OCI-LY3 (cell line): ENCODE results near the gene HSPA12B.

Experiments
- H2AFZ ChIP-seq: fragments of 200-600, 300-600 bp; shearing (Covaris generic); 2 replicates; pipeline ENCODE4 v1.6.0; 2014; ENCODE audit warnings: antibody characterized with exemption, low read depth, low read length
- H3K27ac ChIP-seq: fragments of 200-600, 300-600 bp; sonication (generic); 2 replicates; pipeline ENCODE4 v1.5.1; 2014; ENCODE audit warnings: mild to moderate bottlenecking, low read length, moderate library complexity, mixed read lengths
- H3K27me3 ChIP-seq: fragments of 200-600, 300-600 bp; sonication (generic); 2 replicates; pipeline ENCODE4 v1.6.1; 2014; ENCODE audit warnings: low read depth, low read length, mixed read lengths
- H3K36me3 ChIP-seq: fragments of 200-600, 300-600 bp; sonication (generic); replicated peaks from 2 replicates; pipeline ENCODE3; 2014; ENCODE audit warnings: low read depth, low read length, mixed read lengths
- H3K4me1 ChIP-seq: fragments of 300-600, 200-600 bp; sonication (generic); 2 replicates; pipeline ENCODE4 v1.6.1; 2014; ENCODE audit warnings: low read length, mixed read lengths
- H3K4me2 ChIP-seq: fragments of 200-600, 300-600 bp; sonication (generic); 2 replicates; pipeline ENCODE4 v1.6.1; 2014; ENCODE audit warnings: low read length, mixed read lengths
- H3K4me3 ChIP-seq: fragments of 300-600, 200-600 bp; sonication (generic); 2 replicates; pipeline ENCODE4 v1.5.1; 2014; ENCODE audit warnings: antibody characterized with exemption, mild to moderate bottlenecking, low read length, moderate library complexity
- H3K79me2 ChIP-seq: fragments of 300-600, 200-600 bp; shearing (Covaris generic); 2 replicates; pipeline ENCODE4 v1.6.1; 2014; ENCODE audit warnings: mild to moderate bottlenecking, low read length, mixed read lengths
- H3K9ac ChIP-seq: fragments of 300-600, 200-600 bp; shearing (Covaris generic); 2 replicates; pipeline ENCODE4 v1.6.0; 2014; ENCODE audit warnings: mild to moderate bottlenecking, low read length, moderate library complexity
- H3K9me3 ChIP-seq: fragments of 200-600, 300-600 bp; shearing (Covaris generic); 2 replicates; pipeline ENCODE4 v1.6.1; 2014; ENCODE audit warnings: low read length, mixed read lengths; ENCODE audit not compliant: insufficient read depth
- H4K20me1 ChIP-seq: fragments of 200-600, 300-600 bp; sonication (generic); 2 replicates; pipeline ENCODE4 v1.6.1; 2016; ENCODE audit warnings: low read length, mixed read lengths; ENCODE audit not compliant: insufficient read depth
- CTCF ChIP-seq: fragments of 200-600, 300-600 bp; sonication (generic); IDR thresholded peaks from 2 replicates; pipeline ENCODE4 v1.5.1; 2014; ENCODE audit warnings: antibody characterized with exemption, low read length, low read depth
- EZH2phosphoT487 ChIP-seq: fragments of 200-600 bp; shearing (Covaris generic); IDR thresholded peaks from 2 replicates; pipeline ENCODE4 v1.6.1; 2018; ENCODE audit warnings: antibody characterized with exemption, mixed run types, low read depth

The HSPA12B gene

DNA sequence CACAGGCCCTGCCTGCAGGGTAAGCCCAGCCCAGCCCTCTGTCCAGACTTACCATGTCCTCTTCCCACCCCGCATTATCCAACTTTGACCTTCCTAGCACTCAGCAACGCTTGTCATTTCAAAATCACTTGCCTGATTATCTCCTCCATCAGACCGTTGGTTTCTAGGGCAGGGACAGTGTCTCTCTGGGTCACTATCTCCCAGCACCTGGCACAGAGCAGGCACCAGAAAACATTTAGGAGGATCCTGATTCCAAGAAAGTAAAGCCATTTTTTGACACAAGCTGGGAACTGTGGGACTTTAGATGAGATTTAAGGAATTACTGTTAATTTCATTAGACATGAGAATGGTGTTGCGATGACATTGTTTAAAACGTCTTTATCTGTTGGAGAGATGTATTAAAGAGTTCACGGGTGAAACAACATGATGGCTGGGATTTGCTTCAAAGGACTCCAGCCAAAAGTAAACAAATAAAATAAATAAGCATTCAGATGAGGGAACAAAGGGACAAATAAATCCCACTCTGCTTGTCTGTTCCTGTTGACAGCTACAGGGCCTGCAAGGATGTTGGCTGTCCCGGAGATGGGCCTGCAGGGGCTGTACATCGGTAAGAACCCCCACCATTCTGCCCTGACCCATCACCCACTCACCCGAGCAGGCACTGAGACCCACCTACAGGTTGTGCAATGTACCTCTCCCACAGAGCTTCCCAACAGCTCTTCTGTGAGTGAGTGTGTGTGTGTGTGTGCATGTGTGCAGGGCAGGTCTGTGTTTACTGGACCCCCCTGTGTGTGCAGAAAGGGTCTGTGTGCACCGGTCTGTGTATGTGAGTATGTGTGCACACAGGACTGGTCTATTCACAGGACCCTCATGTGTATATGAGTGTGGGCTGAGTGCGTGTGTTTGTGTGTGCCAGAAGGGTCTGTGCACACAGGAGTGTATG is 5.9 kb downstream of the HSPA12B start:
- Histone ChIP-seq H3K9ac (no peak overlapping the region), H4K20me1 (no peaks in the 10 kb centered on the region), H3K9me3 (no peaks in the 10 kb centered on the region), H3K79me2 (no peaks in the 10 kb centered on the region), H2AFZ (no peak overlapping the region), H3K4me1 (no peaks in the 10 kb centered on the region), H3K36me3 (no peaks in the 10 kb centered on the region), H3K4me3 (no peak overlapping the region), H3K27me3 (no peaks in the 10 kb centered on the region), H3K27ac (no peak overlapping the region), H3K4me2 (no peak overlapping the region)
- no peak for TF ChIP-seq CTCF
- TF ChIP-seq EZH2phosphoT487, result no peak

DNA sequence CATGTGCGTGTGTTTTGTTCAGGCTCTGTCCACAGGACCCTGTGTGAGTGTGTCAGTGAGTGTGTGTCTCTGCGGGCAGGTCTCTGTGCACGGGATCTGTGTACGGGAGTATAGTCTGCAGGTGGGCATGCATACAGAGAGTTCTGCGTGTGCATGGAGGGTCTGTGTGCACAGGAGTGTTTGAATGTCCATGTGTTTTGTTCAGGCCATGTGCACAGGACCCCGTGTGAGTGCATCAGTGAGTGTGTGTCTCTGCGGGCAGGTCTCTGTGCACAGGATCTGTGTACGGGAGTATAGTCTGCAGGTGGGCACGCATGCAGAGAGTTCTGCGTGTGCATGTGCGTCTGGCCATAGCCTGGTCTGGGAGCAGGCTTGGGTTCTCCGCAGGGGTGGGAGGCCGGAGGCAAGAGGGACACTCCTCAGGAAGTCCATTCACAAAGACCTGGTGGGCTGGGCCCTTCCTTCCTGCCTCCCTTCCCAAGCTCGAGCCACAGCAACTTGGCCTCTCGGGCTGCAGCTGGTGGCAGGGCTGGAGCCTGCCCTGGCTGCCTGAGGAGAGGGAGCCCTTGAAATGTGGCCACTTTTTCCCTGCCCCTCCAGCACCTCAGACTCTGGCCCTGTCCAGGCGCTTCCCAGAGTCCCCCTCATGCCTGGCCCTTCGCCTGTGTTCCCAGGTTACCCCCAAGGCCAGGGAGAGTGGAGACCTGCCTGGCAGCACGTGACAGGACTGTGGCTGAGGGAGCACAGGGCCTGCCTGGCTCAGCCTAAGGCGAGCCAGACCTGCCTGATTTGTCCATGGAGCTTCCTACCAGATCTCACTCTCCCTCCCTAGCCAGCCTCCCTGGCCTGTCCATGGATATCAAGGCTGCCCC is 6.8 kb downstream of the HSPA12B start:
- Histone ChIP-seq H3K9ac (no peak overlapping the region), H3K27me3 (0 out of 2 replicates have a peak, but pooled peaks cover 1% of the 10 kb centered on the region), H3K4me3 (no peak overlapping the region), H3K4me2 (no peak overlapping the region), H4K20me1 (no peaks in the 10 kb centered on the region), H3K9me3 (no peaks in the 10 kb centered on the region), H3K27ac (no peak overlapping the region), H3K36me3 (no peaks in the 10 kb centered on the region), H2AFZ (no peak overlapping the region), H3K79me2 (no peaks in the 10 kb centered on the region), H3K4me1 (no peaks in the 10 kb centered on the region)
- no peak for TF ChIP-seq CTCF
- TF ChIP-seq EZH2phosphoT487, result no peak

GRCh38 chr20:3739926-3740451 is 7.5 kb downstream of the HSPA12B start:
- no peak for TF ChIP-seq EZH2phosphoT487
- TF ChIP-seq CTCF, result no peak
- 0 out of 2 replicates have a peak, but pooled peaks cover 6% of the 10 kb centered on the region for H3K27me3 ChIP-seq
- no peaks in the 10 kb centered on the region for H3K9me3 ChIP-seq
- no peaks in the 10 kb centered on the region for H3K36me3 ChIP-seq
- H3K4me2 ChIP-seq, result no peak overlapping the region
- no peak overlapping the region for H3K4me3 ChIP-seq
- H2AFZ ChIP-seq, result no peak overlapping the region
- H4K20me1 ChIP-seq, result no peaks in the 10 kb centered on the region
- no peak overlapping the region for H3K9ac ChIP-seq
- no peak overlapping the region for H3K27ac ChIP-seq
- no peaks in the 10 kb centered on the region for H3K79me2 ChIP-seq
- H3K4me1 ChIP-seq, result no peaks in the 10 kb centered on the region
